H9 (cell line): ENCODE measurements around the gene DDX51. TPM values are rescaled to one million over a fixed set of nuclear protein-coding genes. Genes with fewer than 3 reads are reported as not detected.

Experiments
- DNase-seq: peaks from one replicate; pipeline ENCODE4 v3.0.0-alpha.2; 2017
- H2AFZ ChIP-seq: one replicate; pipeline ENCODE4 v1.6.1; 2013; ENCODE audit warnings: mild to moderate bottlenecking, low read length, control low read depth, moderate library complexity
- H2AK5ac ChIP-seq: 2 replicates; pipeline ENCODE4 v1.6.1; 2013; ENCODE audit warnings: low read length, control low read depth, mixed read lengths; ENCODE audit not compliant: insufficient read length
- H2BK120ac ChIP-seq: one replicate; pipeline ENCODE4 v1.6.1; 2013; ENCODE audit warnings: low read depth, mild to moderate bottlenecking, low read length, control low read depth, inconsistent platforms; ENCODE audit not compliant: poor library complexity, severe bottlenecking
- H2BK12ac ChIP-seq: 2 replicates; pipeline ENCODE4 v1.6.1; 2013; ENCODE audit warnings: low read length, control low read depth, mixed read lengths, low read depth; ENCODE audit not compliant: insufficient read length
- H2BK15ac ChIP-seq: 2 replicates; pipeline ENCODE4 v1.6.1; 2013; ENCODE audit warnings: low read depth, low read length, control low read depth
- H2BK20ac ChIP-seq: one replicate; pipeline ENCODE4 v1.6.1; 2013; ENCODE audit warnings: low read depth, mild to moderate bottlenecking, low read length, control low read depth, inconsistent platforms; ENCODE audit not compliant: poor library complexity, severe bottlenecking
- H2BK5ac ChIP-seq: 2 replicates; pipeline ENCODE4 v1.6.1; 2013; ENCODE audit warnings: low read length, control low read depth, mixed read lengths; ENCODE audit not compliant: insufficient read length
- H3K14ac ChIP-seq: 2 replicates; pipeline ENCODE4 v1.6.1; 2013; ENCODE audit warnings: low read length, control low read depth; ENCODE audit not compliant: insufficient read depth
- H3K18ac ChIP-seq: 2 replicates; pipeline ENCODE4 v1.6.1; 2013; ENCODE audit warnings: low read depth, mild to moderate bottlenecking, mixed read lengths, low read length, control low read depth; ENCODE audit not compliant: insufficient read length
- H3K23ac ChIP-seq: 2 replicates; pipeline ENCODE4 v1.6.1; 2013; ENCODE audit warnings: low read length, control low read depth, mixed read lengths, low read depth; ENCODE audit not compliant: insufficient read length
- H3K23me2 ChIP-seq: 2 replicates; pipeline ENCODE4 v1.6.1; 2013; ENCODE audit warnings: low read depth, mild to moderate bottlenecking, mixed read lengths, low read length, control low read depth; ENCODE audit not compliant: insufficient read length, poor library complexity, severe bottlenecking
- H3K27ac ChIP-seq: 2 replicates; pipeline ENCODE4 v1.5.1; 2013; ENCODE audit warnings: low read length, control low read depth, mixed read lengths, low read depth; ENCODE audit not compliant: insufficient read length
- H3K27me3 ChIP-seq: 2 replicates; pipeline ENCODE4 v1.6.1; 2013; ENCODE audit warnings: low read length, control low read depth, inconsistent platforms; ENCODE audit not compliant: insufficient read depth
- H3K4ac ChIP-seq: 2 replicates; pipeline ENCODE4 v1.6.1; 2013; ENCODE audit warnings: low read depth, mild to moderate bottlenecking, control low read depth, inconsistent platforms, low read length, moderate library complexity
- H3K4me1 ChIP-seq: 2 replicates; pipeline ENCODE4 v1.6.1; 2013; ENCODE audit warnings: low read length, control low read depth, inconsistent platforms; ENCODE audit not compliant: insufficient read depth
- H3K4me2 ChIP-seq: 2 replicates; pipeline ENCODE4 v1.6.1; 2013; ENCODE audit warnings: low read length, control low read depth, mixed read lengths; ENCODE audit not compliant: insufficient read length, insufficient read depth
- H3K56ac ChIP-seq: 2 replicates; pipeline ENCODE4 v1.6.1; 2013; ENCODE audit warnings: low read depth, mild to moderate bottlenecking, mixed read lengths, low read length, control low read depth; ENCODE audit not compliant: insufficient read length
- H3K79me1 ChIP-seq: 2 replicates; pipeline ENCODE4 v1.6.1; 2013; ENCODE audit warnings: low read depth, mild to moderate bottlenecking, moderate library complexity, low read length, control low read depth, inconsistent platforms; ENCODE audit not compliant: insufficient read depth, poor library complexity, severe bottlenecking
- H3K79me2 ChIP-seq: 2 replicates; pipeline ENCODE4 v1.6.1; 2013; ENCODE audit warnings: low read length, control low read depth, inconsistent platforms; ENCODE audit not compliant: insufficient read depth
- H3K9ac ChIP-seq: 2 replicates; pipeline ENCODE4 v1.6.1; 2013; ENCODE audit warnings: low read length, control low read depth, mixed read lengths; ENCODE audit not compliant: insufficient read length; ENCODE audit errors: extremely low read depth
- H3K9me3 ChIP-seq: one replicate; pipeline ENCODE4 v1.6.1; 2013; ENCODE audit warnings: low read depth, low read length, inconsistent platforms; ENCODE audit not compliant: control insufficient read depth
- H3T11ph ChIP-seq: one replicate; pipeline ENCODE4 v1.6.1; 2013; ENCODE audit warnings: mild to moderate bottlenecking, low read length, control low read depth, inconsistent platforms
- H4K20me1 ChIP-seq: one replicate; pipeline ENCODE4 v1.6.1; 2013; ENCODE audit not compliant: control insufficient read depth, insufficient read length, insufficient read depth
- H4K5ac ChIP-seq: 2 replicates; pipeline ENCODE4 v1.6.1; 2013; ENCODE audit warnings: low read depth, mild to moderate bottlenecking, mixed read lengths, low read length, control low read depth; ENCODE audit not compliant: insufficient read length
- H4K8ac ChIP-seq: replicated peaks from 2 replicates; pipeline ENCODE4 v1.6.1; 2013; ENCODE audit warnings: low read length, control low read depth, mixed read lengths, low read depth; ENCODE audit not compliant: insufficient read length
- H4K91ac ChIP-seq: 2 replicates; pipeline ENCODE4 v1.6.1; 2013; ENCODE audit warnings: low read depth, mild to moderate bottlenecking, moderate library complexity, mixed read lengths, low read length, control low read depth; ENCODE audit not compliant: insufficient read length
- H3K27ac Mint-ChIP-seq, 3 experiments: 2 replicates in 2 of 3; 3 replicates in 1 of 3; pipeline ENCODE4 v1.8.0; 2020 to 2021; ENCODE audit warnings: mixed read lengths in 3 of 3, mild to moderate bottlenecking in 1 of 3, moderate library complexity in 1 of 3
- H3K27me3 Mint-ChIP-seq: 2 replicates; pipeline ENCODE4 v1.8.0; 2021; ENCODE audit warnings: low read depth, mild to moderate bottlenecking, moderate library complexity, mixed read lengths
- H3K36me3 Mint-ChIP-seq, 3 experiments: 2 replicates in 2 of 3; 3 replicates in 1 of 3; pipeline ENCODE4 v1.8.0; 2020 to 2021; ENCODE audit warnings: low read depth in 3 of 3, mixed read lengths in 3 of 3; ENCODE audit not compliant: insufficient read depth in 1 of 3
- H3K4me1 Mint-ChIP-seq, 2 experiments: 2 replicates each; pipeline ENCODE4 v1.8.0; 2020; ENCODE audit warnings: mixed read lengths in 2 of 2
- H3K4me3 Mint-ChIP-seq, 2 experiments: 2 replicates in 1 of 2; 3 replicates in 1 of 2; pipeline ENCODE4 v1.8.0; 2020 to 2021; ENCODE audit warnings: mild to moderate bottlenecking in 2 of 2, mixed read lengths in 2 of 2, moderate library complexity in 1 of 2
- H3K9me3 Mint-ChIP-seq, 2 experiments: 2 replicates in 1 of 2; 3 replicates in 1 of 2; pipeline ENCODE4 v1.8.0; 2020; ENCODE audit warnings: mild to moderate bottlenecking in 2 of 2, mixed read lengths in 2 of 2, moderate library complexity in 1 of 2
- CTCF ChIP-seq: fragments of 200-600 bp; sonication (generic); conservative IDR thresholded peaks from 3 replicates; pipeline ENCODE4 v1.8.0; 2021; ENCODE audit warnings: antibody characterized with exemption, mild to moderate bottlenecking
- WGBS: extraction: QIAGEN DNeasy Blood & Tissue Kit; methylation state at CpG from one replicate; pipeline ENCODE4 v1.1.7; 2013; ENCODE audit warnings: missing lambda C conversion rate, low lambda C conversion rate, mixed read lengths; ENCODE audit not compliant: insufficient read length; ENCODE audit errors: extremely low coverage; 5-methylcytosine and 5-hydroxymethylcytosine counted together
- total RNA-seq: library from RNA; stranded (reverse); gene quantifications from 2 replicates; pipeline ENCODE4 v1.2.1, GENCODE V29; 2021

The DDX51 gene
- total RNA-seq, 1 experiment from 2014 or later, result 37.9 TPM

GRCh38 chr12:132187646-132188450 is 43.7 kb upstream of the DDX51 start:
- H3K9me3 Mint-ChIP-seq, result peaks cover 0 to 7% of the 10 kb centered on the region in 2 experiments; a peak in 2 of 5 replicates

More at GRCh38 chr12:132187646-132188450, 43.7 kb upstream of the DDX51 start:
- Histone ChIP-seq H3K23me2 (peaks cover 11% of the 10 kb centered on the region), H3K14ac (no peak overlapping the region), H4K8ac (no peak overlapping the region), H3K27ac (no peak overlapping the region), H4K91ac (no peak overlapping the region), H2BK12ac (no peak overlapping the region), H4K5ac (no peak overlapping the region), H3T11ph (no peak overlapping the region), H2BK120ac (no peak overlapping the region), H2BK15ac (no peak overlapping the region), H3K79me2 (no peaks in the 10 kb centered on the region), H3K4me2 (no peak overlapping the region), H3K9ac (no peak overlapping the region), H2BK20ac (no peak overlapping the region), H3K79me1 (no peaks in the 10 kb centered on the region), H3K9me3 (no peaks in the 10 kb centered on the region), H2AFZ (no peak overlapping the region), H2AK5ac (no peak overlapping the region), H2BK5ac (no peak overlapping the region), H3K27me3 (peaks cover 8% of the 10 kb centered on the region; the same call in 1 of the 2 replicates), H3K4me1 (no peaks in the 10 kb centered on the region), H4K20me1 (no peaks in the 10 kb centered on the region), H3K23ac (no peak overlapping the region), H3K18ac (no peak overlapping the region), H3K4ac (no peak overlapping the region), H3K56ac (no peak overlapping the region)
- H3K27me3 Mint-ChIP-seq, result peaks cover 96% of the 10 kb centered on the region
- peak overlapping the region in 1 of 2 experiments; percentile 50; a peak in 2 of 5 replicates for H3K4me3 Mint-ChIP-seq
- WGBS, result no CpG with 5 or more reads among the region's 35 CpGs
- no peaks in the 10 kb centered on the region for H3K36me3 Mint-ChIP-seq
- H3K4me1 Mint-ChIP-seq, result peaks cover 9 to 11% of the 10 kb centered on the region in 2 experiments
- no peak for TF ChIP-seq CTCF
- H3K27ac Mint-ChIP-seq, result no peak overlapping the region
- no peak for DNase-seq
